HCEC 1CT (cell line): ENCODE data around the gene TFEB.
"Not testable (repeated sequence)": the region's sequence is repeated elsewhere in the genome, so short reads cannot be mapped to it uniquely, and the experiment has no call there.

Source experiments
- DNase-seq: peaks from one replicate; pipeline ENCODE4 v3.0.0-alpha.2; 2017

The TFEB gene

GRCh38 chr6:41735427-41736185, at the start of gene TFEB:
Gene TFEB (minus strand): TSS chr6:41735608. CDS start chr6:41691213, 44,395 bp downstream.
- DNase-seq = peak; percentile 79

DNA sequence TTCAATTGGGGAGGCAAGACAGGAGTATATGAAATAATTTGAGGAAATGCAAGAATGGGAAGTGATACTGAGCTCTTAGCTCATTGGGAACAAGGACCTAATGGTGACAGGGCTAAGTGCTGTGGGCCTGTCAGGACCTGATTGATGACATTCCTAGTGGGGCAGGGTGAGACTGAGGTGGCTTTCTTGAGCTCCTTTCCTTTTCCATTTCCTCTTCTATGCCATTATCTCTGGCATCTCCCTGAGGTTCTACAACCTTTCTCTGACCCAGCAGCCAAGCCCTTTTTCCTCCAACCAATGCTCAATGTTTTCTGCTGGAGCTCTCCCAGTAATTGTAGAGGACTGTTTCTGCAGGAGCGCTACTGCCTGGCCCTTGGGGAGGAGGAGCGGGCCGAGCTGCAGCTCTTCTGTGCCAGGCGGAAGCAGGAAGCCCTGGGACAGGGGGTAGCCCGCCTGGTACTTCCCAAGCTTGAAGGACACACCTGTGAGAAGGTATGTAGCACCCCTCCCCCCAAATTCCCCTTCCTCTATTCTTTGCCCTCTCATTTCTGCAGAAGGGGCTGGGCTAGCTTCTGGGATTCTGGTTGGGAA, 49.3 kb upstream of the TFEB start:
- no peak for DNase-seq

DNA sequence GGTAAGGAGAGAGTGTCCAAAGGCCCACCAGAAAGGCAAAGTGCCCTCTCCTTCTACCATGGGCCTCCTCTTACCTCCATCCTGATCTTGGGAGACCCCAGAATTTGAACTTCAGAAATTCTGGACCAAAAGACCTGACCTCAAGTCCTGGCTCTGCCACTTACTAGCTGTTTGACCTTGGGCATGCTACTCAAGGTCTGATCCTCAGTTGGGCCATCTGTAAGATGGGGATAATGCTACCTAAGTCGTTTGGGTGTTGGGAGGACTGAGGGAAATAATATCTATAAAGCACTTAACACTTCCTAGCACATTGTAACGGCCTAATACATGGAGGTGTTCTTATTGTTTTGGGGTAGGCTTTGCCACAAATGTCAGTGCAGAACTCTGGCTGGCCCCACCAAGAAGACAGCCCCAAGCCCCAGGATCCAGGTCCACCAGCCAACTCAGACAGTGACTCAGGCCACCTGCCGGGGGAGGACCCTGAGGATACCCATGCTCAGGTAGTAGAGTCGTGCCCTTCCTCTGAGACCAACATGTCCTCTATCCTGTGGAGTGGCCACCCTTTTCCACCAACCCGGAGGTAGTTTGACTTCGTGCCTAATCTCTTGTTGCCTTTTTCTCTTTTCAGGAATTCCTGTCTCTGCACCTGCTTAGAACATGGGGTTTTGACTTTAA, 47.8 kb upstream of the TFEB start:
- DNase-seq = no peak

DNA sequence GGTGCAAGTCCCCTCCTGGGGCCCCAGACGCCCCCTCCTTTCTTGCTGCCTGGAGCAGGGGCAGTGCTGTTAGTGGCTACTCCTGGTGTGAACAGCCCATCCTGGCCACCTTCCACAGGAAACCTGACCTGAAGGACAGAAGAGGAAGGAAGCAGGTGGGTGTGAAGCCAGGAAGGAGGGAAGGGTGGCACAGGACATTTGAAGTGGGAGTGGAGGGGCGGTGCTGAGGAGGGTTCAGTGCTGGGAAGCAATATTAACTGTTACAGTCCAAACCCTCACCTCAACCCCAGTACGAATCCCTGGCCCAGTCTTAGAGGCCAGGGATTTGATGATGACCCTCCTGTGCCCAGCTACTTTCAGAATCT, 45.9 kb upstream of the TFEB start:
- no peak for DNase-seq

DNA sequence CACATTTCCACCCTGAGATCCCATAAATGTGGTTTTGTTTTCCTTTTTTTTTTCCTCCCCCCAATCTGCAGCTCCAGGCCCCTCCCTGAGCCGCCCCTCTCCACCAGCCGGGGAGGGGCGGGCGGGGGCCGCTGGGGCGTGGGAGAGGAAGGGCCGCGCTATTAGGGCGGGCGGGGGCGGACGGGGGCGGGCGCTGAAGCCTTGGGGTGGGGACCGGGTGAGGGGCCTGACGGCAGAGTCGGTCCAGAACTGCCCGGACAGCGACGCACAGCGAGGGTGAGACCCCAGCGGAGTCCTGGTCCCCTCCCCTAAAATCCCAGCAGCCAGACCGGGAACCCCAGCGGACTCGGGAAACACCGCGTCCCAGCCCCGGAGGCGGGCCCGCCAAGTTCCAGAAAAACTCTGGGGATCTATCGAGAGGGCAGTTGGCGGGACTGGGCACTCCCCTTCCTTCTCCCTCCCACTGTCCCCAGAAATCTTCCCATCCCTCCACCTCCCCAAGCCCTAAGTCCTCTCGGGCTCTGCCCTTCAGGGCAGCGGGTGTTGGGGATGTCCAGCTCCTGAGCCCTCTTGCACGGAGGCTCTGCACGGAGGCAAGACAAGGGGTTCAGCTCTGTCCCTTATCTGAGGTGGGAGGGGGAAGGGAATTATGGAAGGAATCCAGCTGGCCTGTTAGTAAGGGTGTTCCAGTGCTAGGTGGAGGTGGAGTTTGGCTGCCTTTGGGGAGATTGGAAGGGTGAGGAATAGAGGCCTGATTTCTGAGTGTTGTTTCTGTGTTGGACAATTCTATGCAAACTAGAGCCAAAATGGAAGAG, 45.4 kb upstream of the TFEB start, which contains the start of gene PRICKLE4:
TSS of gene PRICKLE4 (plus strand) at position 232 of the 815 bp plus-strand sequence. CDS start 2,692 bp downstream, outside the sequence.
- DNase-seq = peak; percentile 26

DNA sequence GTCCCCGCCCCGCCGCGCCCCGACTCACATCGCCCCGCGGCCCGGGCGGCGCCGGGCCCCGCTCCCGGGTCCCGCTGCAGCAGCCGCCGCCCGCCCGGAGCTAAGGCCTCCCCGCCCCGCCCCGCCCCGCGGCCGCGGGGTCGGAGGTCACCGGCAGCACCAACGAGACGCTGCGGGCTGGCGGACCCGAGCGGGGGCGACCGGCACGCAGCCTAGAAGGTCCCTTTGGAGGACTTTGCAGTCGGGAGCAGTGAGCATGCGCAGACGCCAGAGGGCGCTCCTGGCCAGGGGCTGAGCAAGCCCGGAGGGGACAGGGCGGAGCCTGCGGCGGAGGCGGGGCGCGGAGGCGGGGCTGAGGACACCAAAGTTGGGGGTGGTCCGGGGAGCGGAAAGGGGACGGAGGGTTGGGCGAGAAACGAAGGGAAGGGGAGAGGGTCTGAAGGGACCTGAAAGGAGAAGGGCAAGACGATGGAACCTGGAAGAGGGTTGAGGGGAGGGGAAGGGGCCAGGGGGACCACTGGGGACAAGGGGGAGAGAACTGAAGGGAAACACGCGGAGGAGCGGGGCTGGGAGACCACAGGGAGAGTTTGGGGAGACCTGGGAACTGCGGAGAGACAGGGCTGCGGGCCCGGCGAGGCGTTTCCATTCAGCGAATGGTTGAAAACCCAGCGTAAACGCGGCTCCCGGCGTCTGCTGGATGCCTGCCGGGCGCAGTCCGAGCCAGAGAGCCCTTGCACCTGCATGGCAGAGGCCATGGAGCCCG, 44.6 kb upstream of the TFEB start, which contains the start of gene FRS3:
TSS of gene FRS3 (minus strand) at position 113 of the 763 bp plus-strand sequence. CDS start 2,913 bp downstream, outside the sequence.
- DNase-seq = peak; percentile 89

DNA sequence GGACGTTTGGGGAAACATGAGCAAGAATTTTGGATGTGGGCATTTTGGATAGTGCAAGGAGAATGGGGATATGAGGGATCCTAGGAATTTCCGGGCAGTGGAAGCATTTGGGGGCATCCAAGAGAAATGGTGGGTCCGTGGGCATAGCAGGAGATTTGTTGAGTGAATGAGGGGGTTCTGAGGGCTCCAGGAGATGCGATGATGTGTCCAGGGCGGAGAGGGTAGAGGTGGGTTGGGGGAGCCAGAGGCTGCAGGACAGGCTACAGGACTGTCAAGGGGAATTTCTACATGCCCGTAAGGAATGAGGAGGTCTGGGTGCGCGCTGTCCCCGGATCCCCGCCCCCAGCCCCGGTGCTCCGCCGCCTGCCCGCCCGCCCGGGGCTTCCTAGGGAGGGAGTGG, 43.9 kb upstream of the TFEB start:
- no peak for DNase-seq

GRCh38 chr6:41778895-41779294, 43.5 kb upstream of the TFEB start:
- DNase-seq = no peak

DNA sequence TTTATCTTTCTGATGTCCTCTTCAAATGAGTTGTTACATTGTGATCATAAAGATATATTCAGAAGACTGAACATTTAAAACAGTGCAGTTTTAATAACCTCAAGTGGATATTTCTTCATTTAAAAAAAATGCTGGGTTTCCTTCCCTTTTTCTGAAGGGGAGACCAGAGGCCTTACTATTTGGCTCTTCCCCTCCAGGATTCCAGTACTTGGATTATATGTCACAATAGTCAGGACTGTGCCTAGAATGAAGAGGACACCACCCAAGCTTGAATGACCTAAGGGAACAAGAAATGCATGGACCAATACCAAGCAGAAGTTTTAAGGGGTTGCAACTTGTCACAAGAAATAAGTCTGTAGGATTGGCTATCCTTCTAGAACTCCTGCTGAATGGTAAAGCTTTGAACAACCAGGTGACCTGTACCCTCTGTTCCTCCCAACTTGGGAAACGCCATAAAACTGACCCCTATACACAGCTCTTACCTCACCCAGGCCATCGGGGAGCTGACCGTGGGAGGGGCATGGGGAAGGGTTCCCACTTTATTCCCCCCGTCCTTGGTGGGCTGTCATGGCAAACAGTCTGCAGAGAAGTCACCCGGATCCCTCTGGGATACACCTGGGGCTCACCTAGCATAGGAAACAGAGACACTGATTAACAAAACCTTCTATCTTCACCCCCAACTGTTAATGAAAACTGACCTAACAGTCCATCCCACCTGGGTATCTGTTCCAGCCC, 42.3 kb upstream of the TFEB start:
- no peak for DNase-seq

- DNase-seq = no peak
Measured at GRCh38 chr6:41775293-41775882, 40.0 kb upstream of the TFEB start.

DNA sequence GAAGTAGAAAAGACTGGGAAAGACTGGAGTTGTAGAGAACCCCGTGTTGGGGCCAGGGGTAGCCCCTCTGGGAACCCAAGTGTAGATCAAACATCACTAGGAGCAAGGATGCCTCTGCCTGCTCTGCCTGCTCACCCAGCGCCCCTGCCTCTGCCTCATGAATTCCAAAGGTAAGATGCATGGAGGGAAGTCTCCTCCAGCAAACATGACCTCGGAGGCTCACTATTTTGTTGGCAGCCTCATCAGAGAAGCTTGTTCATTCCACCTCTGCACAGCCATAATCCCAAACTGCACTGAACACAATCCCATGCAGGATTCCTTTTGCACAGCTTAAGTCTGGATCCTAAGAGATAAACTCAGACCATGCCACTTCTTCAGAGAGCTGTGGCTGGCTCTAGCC, 39.4 kb upstream of the TFEB start:
- DNase-seq = no peak

DNA sequence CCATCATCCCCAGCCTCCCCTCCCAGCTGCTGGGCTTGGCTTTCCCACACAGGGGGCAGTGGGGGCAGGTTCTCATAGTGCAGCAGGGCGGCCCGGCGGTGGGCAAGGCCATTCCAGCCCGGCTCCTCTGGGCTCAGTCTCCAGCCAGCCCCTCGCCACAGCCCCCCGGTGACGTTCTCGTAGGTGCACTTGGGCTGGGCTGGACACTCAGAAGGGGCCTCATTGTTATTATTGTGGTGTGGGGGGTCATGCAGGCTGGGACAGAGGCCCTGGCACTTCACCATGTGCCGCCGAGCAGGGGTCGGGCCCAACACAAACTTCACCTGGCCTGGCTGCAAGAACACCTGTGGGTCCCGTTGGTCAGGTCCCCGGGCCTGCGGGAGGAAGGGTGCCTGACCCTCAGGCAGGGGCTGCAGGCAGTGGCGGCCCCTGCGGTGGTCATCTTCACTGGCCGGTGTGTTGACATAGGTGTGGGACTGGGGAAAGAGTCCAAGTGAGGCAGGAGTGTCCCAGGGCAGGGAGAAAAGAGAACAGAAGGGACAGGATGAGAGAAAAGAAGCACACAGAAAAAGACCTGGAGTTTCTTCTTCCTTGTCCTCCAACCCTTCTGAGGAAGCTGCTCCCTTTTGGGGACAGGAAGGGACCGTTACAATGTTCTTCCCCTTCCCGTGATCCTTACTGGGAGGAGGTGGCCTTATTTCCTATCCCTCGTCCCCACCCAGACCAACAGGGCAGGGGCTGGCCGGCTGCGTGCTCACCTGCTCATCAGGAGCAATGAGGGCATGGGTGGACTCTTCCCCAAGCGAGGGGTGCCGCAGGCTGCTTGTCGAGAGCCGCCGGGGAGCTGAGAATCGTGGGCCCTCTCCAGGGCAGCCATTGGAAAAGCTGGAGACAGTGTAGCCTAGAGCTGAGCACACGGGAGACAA, 35.9 kb upstream of the TFEB start:
- DNase-seq = no peak

- DNase-seq = no peak
Measured at GRCh38 chr6:41770381-41771057, 35.1 kb upstream of the TFEB start.

GRCh38 chr6:41769376-41769775, 34.0 kb upstream of the TFEB start:
- no peak for DNase-seq

GRCh38 chr6:41768545-41769308, 33.3 kb upstream of the TFEB start:
- DNase-seq = no peak

DNA sequence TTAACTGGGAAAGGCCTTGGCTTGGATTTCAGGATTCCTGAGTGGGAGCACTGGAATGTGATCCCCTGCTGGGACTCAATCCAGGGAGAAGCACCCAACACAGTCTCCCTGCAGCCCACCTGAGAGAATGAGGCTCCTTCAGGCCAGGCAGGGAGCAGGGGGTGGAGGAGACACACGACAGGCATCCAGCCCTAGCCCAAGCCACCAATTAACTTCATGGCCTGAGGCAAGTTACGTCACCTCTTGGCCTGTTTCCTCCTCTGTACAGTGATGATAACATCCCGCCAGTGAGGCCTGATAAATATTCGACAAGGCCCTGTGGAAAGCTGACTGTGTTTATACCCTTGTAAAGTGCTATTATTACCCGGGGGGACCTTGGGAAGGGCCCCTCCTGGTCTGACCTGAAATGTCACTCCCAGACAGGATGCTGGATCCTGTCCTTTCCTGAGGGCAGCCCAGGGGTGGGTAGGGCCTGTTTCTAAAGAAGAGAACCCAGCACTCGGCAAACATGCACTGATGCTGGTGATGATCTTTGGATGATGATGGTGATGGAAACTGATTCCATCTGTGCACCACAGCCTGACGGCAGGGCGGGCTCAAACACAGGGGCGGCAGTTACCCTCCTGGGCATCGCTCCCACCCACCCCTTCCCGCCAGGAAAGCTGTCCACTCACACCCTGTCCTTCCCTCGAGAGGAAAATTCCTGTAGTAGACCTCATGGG, 31.9 kb upstream of the TFEB start:
- DNase-seq = no peak

DNA sequence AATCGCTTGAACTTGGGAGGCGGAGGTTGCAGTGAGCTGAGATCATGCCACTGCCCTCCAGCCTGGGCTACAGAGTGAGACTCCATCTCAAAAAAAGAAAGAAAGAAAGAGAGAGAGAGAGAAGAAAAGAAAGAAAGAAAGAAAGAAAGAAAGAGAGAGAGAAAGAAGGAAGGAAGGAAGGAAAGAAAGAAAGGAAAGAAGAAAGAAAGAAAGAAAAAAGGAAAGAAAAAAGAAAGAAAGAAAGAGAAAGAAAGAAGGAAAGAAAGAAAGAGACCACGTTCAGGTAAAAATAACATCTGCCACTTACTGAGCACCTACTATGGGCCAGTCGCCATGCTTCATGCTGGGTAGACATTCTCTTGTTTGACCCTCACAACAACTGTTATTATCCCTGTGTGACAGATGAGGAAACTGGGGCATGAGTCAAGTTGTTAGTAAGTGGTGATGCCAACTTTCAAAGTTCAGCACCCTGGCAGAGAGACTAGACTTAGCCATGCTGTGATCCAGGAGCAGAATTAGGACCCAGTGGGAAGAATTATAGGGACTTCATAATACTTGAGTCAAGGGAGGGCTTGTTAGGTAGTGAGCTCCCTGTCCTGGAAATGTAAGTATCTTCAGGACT, 30.7 kb upstream of the TFEB start:
- DNase-seq = not testable (repeated sequence)
